CD4-positive, alpha-beta T cell treated with Interleukin-2 at 100 ng/mL for 4 hours (primary cell): Measurements from ENCODE around the gene CHRM1.
"Not testable (repeated sequence)": the region's sequence is repeated elsewhere in the genome, so short reads cannot be mapped to it uniquely, and the experiment has no call there.

Experiments used
- DNase-seq: peaks from one replicate; pipeline ENCODE4 v3.0.0-alpha.2; 2020; ENCODE audit warnings: low spot score

The CHRM1 gene

GRCh38 chr11:62875698-62876478 lies 45.3 kb downstream of the CHRM1 start:
- no peak for DNase-seq

- DNase-seq, result no peak
Observed at GRCh38 chr11:62874851-62875250, 46.3 kb downstream of the CHRM1 start.

GRCh38 chr11:62865635-62866034 lies 55.5 kb downstream of the CHRM1 start:
- DNase-seq, result no peak

- DNase-seq, result no peak
Observed at GRCh38 chr11:62863687-62864335, 57.4 kb downstream of the CHRM1 start.

DNA sequence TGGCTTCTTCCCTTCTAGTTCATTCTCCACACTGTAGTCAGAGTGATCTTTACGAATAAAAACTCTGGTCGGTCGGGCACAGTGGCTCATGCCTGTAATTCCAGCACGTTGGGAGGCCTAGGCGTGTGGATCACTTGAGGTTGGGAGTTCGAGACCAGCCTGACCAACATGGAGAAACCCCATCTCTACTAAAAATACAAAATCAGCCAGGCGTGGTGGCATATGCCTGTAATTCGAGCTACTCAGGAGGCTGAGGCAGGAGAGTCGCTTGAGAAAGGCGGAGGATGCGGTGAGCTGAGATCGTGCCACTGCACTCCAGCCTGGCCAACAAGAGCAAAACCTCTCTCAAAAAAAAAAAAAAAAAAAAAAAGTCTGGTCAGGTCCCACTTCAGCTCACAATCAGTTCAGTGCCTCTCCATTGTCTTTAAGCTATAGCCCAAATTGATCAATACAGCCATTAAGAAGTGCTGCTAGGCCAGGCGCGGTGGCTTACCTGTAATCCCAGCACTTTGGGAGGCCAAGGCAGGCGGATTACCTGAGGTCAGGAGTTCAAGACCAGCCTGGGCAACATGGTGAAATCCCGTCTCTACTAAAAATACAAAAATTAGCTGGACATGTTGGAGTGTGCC lies 59.5 kb downstream of the CHRM1 start:
- DNase-seq, result not testable (repeated sequence)

- no peak for DNase-seq
Observed at GRCh38 chr11:62860835-62861563, 60.2 kb downstream of the CHRM1 start.

DNA sequence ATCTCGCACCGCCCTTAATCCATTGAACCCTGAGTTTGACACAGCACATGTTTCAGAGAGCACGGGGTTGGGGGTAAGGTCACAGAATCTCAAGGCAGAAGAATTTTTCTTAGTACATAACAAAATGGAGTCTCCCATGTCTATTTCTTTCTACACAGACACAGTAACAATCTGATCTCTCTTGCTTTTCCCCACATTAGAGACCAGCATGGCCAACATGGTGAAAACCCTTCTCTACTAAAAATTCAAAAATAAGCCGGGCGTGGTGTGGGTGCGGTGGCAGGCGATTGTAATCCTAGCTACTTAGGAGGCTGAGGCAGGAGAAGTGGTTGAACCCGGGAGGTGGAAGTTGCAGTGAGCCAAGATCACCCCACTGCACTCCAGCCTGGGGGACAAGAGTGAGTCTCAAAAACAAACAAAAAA lies 61.9 kb downstream of the CHRM1 start:
- not testable (repeated sequence) for DNase-seq
